GM19238 (cell line): ENCODE results near the gene GLDN.

Experiments used
- DNase-seq: peaks from one replicate; pipeline ENCODE4 v3.0.0; 2011; ENCODE audit warnings: low spot score; ENCODE audit not compliant: insufficient read length

The GLDN gene

GRCh38 chr15:51322621-51323296, 18.7 kb upstream of the GLDN start:
- DNase-seq: no peak

GRCh38 chr15:51323749-51324148, 17.7 kb upstream of the GLDN start:
- DNase-seq: no peak

- no peak for DNase-seq
Measured at GRCh38 chr15:51325167-51325566, 16.3 kb upstream of the GLDN start.

- DNase-seq: no peak
Measured at GRCh38 chr15:51327081-51327480, 14.4 kb upstream of the GLDN start.

- DNase-seq: no peak
Measured at GRCh38 chr15:51328926-51329325, 12.5 kb upstream of the GLDN start.

GRCh38 chr15:51331141-51331540, 10.3 kb upstream of the GLDN start:
- no peak for DNase-seq

- DNase-seq: no peak
Measured at GRCh38 chr15:51332206-51333147, 9.0 kb upstream of the GLDN start.

- DNase-seq: no peak
Measured at GRCh38 chr15:51333571-51333970, 7.9 kb upstream of the GLDN start.

- DNase-seq: no peak
Measured at GRCh38 chr15:51334011-51334451, 7.4 kb upstream of the GLDN start.

- no peak for DNase-seq
Measured at GRCh38 chr15:51335087-51335486, 6.4 kb upstream of the GLDN start.

GRCh38 chr15:51335538-51336410, 5.7 kb upstream of the GLDN start:
- peak; percentile 32 for DNase-seq

- no peak for DNase-seq
Measured at GRCh38 chr15:51338496-51338895, 3.0 kb upstream of the GLDN start, which contains the start of gene CYP19A1. CYP19A1 (minus strand) TSS chr15:51338596; CDS start chr15:51242912, 95,684 bp downstream.

- DNase-seq: no peak
Measured at GRCh38 chr15:51342227-51342999, 958 bp downstream of the GLDN start.

GRCh38 chr15:51343466-51343865, 2.0 kb downstream of the GLDN start:
- DNase-seq: no peak

- no peak for DNase-seq
Measured at GRCh38 chr15:51346136-51346535, 4.7 kb downstream of the GLDN start.

- DNase-seq: peak; percentile 46
Measured at GRCh38 chr15:51348688-51349087, 7.2 kb downstream of the GLDN start.

GRCh38 chr15:51349156-51349844, 7.8 kb downstream of the GLDN start:
- DNase-seq: no peak

- no peak for DNase-seq
Measured at GRCh38 chr15:51350723-51351122, 9.3 kb downstream of the GLDN start.

GRCh38 chr15:51353976-51354375, 12.5 kb downstream of the GLDN start:
- DNase-seq: no peak

GRCh38 chr15:51355096-51355495, 13.6 kb downstream of the GLDN start:
- no peak for DNase-seq
